ENCODE data around the gene ANTXR1.

Gene ANTXR1

DNA sequence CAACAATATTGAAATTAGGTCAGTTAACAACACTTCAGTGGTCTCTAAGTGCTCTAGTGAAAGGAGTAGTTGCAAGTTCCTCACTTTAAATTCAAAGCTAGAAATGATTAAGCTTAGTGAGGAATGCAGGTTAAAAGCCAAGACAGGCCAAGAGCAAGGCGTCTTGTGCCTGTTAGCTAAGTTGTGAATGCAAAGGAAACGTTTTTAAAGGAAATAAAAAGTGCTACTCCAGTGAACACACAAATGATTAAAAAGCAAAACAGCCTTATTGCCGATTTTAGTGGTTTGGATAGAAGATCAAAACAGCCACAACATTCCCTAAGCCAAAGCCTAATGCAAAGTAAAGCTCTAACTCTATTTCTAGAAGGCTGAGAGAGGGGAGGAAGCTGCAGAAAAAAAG is 44.7 kb downstream of the ANTXR1 start:
- no peaks in the 10 kb centered on the region for H3K9me3 ChIP-seq
- no peaks in the 10 kb centered on the region for H3K36me3 ChIP-seq
- DNase-seq = no peak
- H3K4me3 ChIP-seq = no peak overlapping the region
- peak overlapping the region; percentile 26 to 57 for H3K27ac ChIP-seq
- H3K27me3 ChIP-seq = no peaks in the 10 kb centered on the region
- peaks cover 0 to 90% (median 31%) of the 10 kb centered on the region in 4 donors for H3K4me1 ChIP-seq
- TF ChIP-seq, protein P1, sequence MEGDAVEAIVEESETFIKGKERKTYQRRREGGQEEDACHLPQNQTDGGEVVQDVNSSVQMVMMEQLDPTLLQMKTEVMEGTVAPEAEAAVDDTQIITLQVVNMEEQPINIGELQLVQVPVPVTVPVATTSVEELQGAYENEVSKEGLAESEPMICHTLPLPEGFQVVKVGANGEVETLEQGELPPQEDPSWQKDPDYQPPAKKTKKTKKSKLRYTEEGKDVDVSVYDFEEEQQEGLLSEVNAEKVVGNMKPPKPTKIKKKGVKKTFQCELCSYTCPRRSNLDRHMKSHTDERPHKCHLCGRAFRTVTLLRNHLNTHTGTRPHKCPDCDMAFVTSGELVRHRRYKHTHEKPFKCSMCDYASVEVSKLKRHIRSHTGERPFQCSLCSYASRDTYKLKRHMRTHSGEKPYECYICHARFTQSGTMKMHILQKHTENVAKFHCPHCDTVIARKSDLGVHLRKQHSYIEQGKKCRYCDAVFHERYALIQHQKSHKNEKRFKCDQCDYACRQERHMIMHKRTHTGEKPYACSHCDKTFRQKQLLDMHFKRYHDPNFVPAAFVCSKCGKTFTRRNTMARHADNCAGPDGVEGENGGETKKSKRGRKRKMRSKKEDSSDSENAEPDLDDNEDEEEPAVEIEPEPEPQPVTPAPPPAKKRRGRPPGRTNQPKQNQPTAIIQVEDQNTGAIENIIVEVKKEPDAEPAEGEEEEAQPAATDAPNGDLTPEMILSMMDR (IDR thresholded peaks at IDR 0.05) = no peak
- intact Hi-C loops (cut with DNase I; ENCODE audit: low total_unique reads) = no loop called here

DNA sequence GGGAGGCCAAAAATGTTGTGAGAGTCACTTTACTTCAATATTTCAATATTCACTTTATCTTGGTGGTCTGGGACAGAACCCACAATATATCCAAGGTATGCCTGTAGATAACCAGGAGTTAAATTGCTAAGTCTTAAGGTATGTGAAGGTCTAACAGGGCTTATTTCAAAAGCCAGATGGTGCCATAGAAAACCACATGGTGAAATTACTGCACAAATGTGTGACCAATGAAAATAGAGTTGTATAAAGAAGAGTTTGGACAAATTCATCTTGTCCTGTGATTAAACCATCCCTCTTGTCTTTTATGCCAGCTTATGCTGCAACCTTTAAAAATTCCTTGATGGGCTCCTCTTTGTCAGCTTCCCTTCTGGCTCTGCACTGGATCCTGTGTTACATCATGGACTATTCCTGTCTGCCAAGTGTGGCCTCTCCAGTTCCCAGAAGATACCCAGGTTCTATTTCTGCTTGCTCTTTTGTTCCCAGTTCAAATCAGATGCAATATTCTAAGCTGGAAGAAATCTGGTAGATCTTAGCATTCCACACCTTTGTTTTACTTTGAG is 46.8 kb downstream of the ANTXR1 start:
- Histone ChIP-seq H3K4me1 (peaks cover 0 to 73% (median 28%) of the 10 kb centered on the region in 4 donors), H3K36me3 (no peaks in the 10 kb centered on the region), H3K4me3 (no peak overlapping the region), H3K27me3 (no peaks in the 10 kb centered on the region), H3K9me3 (no peaks in the 10 kb centered on the region), H3K27ac (peak overlapping the region in 1 of 2 donors; percentile 5)
- DNase-seq = no peak
- intact Hi-C loops (cut with DNase I; ENCODE audit: low total_unique reads) = no loop called here
- TF ChIP-seq, protein P1 (IDR thresholded peaks at IDR 0.05) = no peak

- no peaks in the 10 kb centered on the region for H3K27me3 ChIP-seq
- intact Hi-C loops (cut with DNase I; ENCODE audit: low total_unique reads) = no loop called here
- H3K9me3 ChIP-seq = no peaks in the 10 kb centered on the region
- peak overlapping the region; percentile 36 to 43 for H3K27ac ChIP-seq
- H3K36me3 ChIP-seq = no peaks in the 10 kb centered on the region
- TF ChIP-seq, protein P1 (IDR thresholded peaks at IDR 0.05) = no peak
- DNase-seq = no peak
- H3K4me3 ChIP-seq = no peak overlapping the region
- peaks cover 0 to 66% (median 27%) of the 10 kb centered on the region in 4 donors for H3K4me1 ChIP-seq
Measured at GRCh38 chr2:69060938-69061501, 48.0 kb downstream of the ANTXR1 start.

GRCh38 chr2:69061525-69061924 is 48.5 kb downstream of the ANTXR1 start:
- Histone ChIP-seq H3K27me3 (no peaks in the 10 kb centered on the region), H3K9me3 (no peaks in the 10 kb centered on the region), H3K36me3 (no peaks in the 10 kb centered on the region), H3K4me1 (peaks cover 0 to 66% (median 30%) of the 10 kb centered on the region in 4 donors), H3K27ac (peak overlapping the region; percentile 36 to 43), H3K4me3 (no peak overlapping the region)
- TF ChIP-seq, protein P1 (IDR thresholded peaks at IDR 0.05) = peak in 1 of 2 experiments; percentile 13
- no peak for DNase-seq
- intact Hi-C loops (cut with DNase I; ENCODE audit: low total_unique reads) = no loop called here

DNA sequence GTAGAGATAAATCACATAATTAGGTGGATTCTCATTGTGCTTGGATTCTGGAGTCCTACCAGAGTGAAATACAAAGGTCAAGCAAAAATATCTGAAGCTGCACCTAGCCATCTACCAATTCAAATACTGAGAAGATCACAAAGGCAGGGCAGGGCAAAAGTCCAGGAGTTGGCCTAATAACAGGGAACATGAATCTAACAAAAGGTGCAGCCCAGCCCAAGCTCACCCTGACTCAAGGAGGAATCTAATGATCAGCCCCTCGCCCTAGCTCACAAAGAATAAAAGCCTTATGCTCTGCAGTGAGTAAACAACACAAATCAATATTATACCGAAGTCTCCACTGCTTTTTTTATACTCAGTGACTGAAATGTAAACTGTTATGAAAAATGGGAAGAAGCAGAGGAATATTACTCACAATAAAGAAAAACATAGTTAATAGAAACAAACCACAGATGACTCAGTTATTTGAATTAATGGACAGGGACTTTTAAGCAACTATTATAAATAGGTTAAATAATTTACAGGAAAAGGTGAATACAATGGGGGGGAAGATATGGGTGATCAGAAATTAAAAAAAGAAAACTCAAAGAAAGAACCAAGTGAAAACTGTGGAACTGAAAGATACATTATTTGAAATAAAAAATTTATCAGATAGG is 49.5 kb downstream of the ANTXR1 start:
- TF ChIP-seq, protein P1 (IDR thresholded peaks at IDR 0.05) = no peak
- peaks cover 0 to 65% (median 32%) of the 10 kb centered on the region in 4 donors for H3K4me1 ChIP-seq
- no peaks in the 10 kb centered on the region for H3K9me3 ChIP-seq
- intact Hi-C loops (cut with DNase I; ENCODE audit: low total_unique reads) = no loop called here
- H3K27me3 ChIP-seq = no peaks in the 10 kb centered on the region
- no peak overlapping the region for H3K4me3 ChIP-seq
- H3K36me3 ChIP-seq = no peaks in the 10 kb centered on the region
- H3K27ac ChIP-seq = peak overlapping the region; percentile 36 to 43
- DNase-seq = no peak
